HEK293T (cell line): ENCODE results near the gene GRM3.

Experiments used
- CTCF ChIA-PET: fragments of 350-600 bp; formaldehyde crosslinking; extraction: SDS; loops from one replicate; lab custom pipeline; 2021; ENCODE audit warnings: antibody characterized with exemption, inconsistent platforms; lab: Yijun Ruan, JAX
- POLR2A ChIA-PET: fragments of 350-600 bp; formaldehyde crosslinking; extraction: SDS; loops from one replicate; lab custom pipeline; 2020; ENCODE audit warnings: antibody characterized with exemption, inconsistent platforms; lab: Yijun Ruan, JAX
- DNase-seq: peaks from one replicate; pipeline ENCODE4 v3.0.0; 2012; ENCODE audit warnings: mixed read lengths; ENCODE audit errors: extremely low spot score
- ARNT ChIP-seq: fragments of 450-650 bp; IDR thresholded peaks from 2 replicates; pipeline ENCODE4 v1.6.1; 2017; ENCODE audit warnings: mild to moderate bottlenecking
- BHLHE40 ChIP-seq: fragments of 450-650 bp; IDR thresholded peaks from 2 replicates; pipeline ENCODE4 v1.6.1; 2016; ENCODE audit warnings: mild to moderate bottlenecking, moderate library complexity, borderline replicate concordance
- CTBP1 ChIP-seq: fragments of 450-650 bp; IDR thresholded peaks from 2 replicates; pipeline ENCODE4 v1.6.1; 2016; ENCODE audit warnings: borderline replicate concordance
- ELF4 ChIP-seq: fragments of 450-650 bp; IDR thresholded peaks from 2 replicates; pipeline ENCODE4 v1.6.1; 2017; ENCODE audit warnings: antibody characterized with exemption
- FOXA1 ChIP-seq: fragments of 450-650 bp; IDR thresholded peaks from 2 replicates; pipeline ENCODE4 v1.6.1; 2016; ENCODE audit warnings: mild to moderate bottlenecking
- FOXK2 ChIP-seq: fragments of 450-650 bp; IDR thresholded peaks from 2 replicates; pipeline ENCODE4 v1.6.1; 2016; ENCODE audit warnings: mild to moderate bottlenecking
- FOXM1 ChIP-seq: fragments of 450-650 bp; IDR thresholded peaks from 2 replicates; pipeline ENCODE4 v1.6.1; 2017; ENCODE audit warnings: mild to moderate bottlenecking, borderline replicate concordance
- HDGF ChIP-seq: fragments of 450-650 bp; IDR thresholded peaks from 2 replicates; pipeline ENCODE4 v1.6.1; 2017; ENCODE audit warnings: antibody characterized with exemption, borderline replicate concordance
- L3MBTL2 ChIP-seq: fragments of 450-650 bp; conservative IDR thresholded peaks from 2 replicates; pipeline ENCODE4 v1.6.1; 2016; ENCODE audit warnings: mild to moderate bottlenecking
- LEF1 ChIP-seq: fragments of 450-650 bp; IDR thresholded peaks from 2 replicates; pipeline ENCODE4 v1.6.1; 2017; ENCODE audit warnings: mild to moderate bottlenecking, borderline replicate concordance
- NFRKB ChIP-seq: fragments of 450-650 bp; IDR thresholded peaks from 2 replicates; pipeline ENCODE4 v1.6.1; 2016; ENCODE audit warnings: mild to moderate bottlenecking, moderate library complexity
- SP1 ChIP-seq: fragments of 450-650 bp; IDR thresholded peaks from 2 replicates; pipeline ENCODE4 v1.6.1; 2017
- SUZ12 ChIP-seq: fragments of 450-650 bp; IDR thresholded peaks from 2 replicates; pipeline ENCODE4 v1.6.1; 2016; ENCODE audit warnings: mild to moderate bottlenecking
- TARDBP ChIP-seq: fragments of 450-650 bp; IDR thresholded peaks from 2 replicates; pipeline ENCODE4 v1.6.1; 2016
- ZNF384 ChIP-seq: fragments of 450-650 bp; IDR thresholded peaks from 2 replicates; pipeline ENCODE4 v1.6.1; 2016
- TF ChIP-seq, protein P1 (sequence below): fragments of 450-650 bp; IDR thresholded peaks from 2 replicates; pipeline ENCODE4 v1.6.1; 2016

GRM3 gene

GRCh38 chr7:86748843-86749719 is 105.4 kb downstream of the GRM3 start:
- POLR2A ChIA-PET, result no interaction called here
- no peak for DNase-seq
- TF ChIP-seq FOXA1 (no peak), TARDBP (no peak), ELF4 (no peak), ZNF384 (no peak), BHLHE40 (no peak), ARNT (no peak), SP1 (no peak), L3MBTL2 (no peak), FOXM1 (no peak), FOXK2 (no peak), NFRKB (no peak), LEF1 (no peak), HDGF (no peak)
- TF ChIP-seq, protein P1, sequence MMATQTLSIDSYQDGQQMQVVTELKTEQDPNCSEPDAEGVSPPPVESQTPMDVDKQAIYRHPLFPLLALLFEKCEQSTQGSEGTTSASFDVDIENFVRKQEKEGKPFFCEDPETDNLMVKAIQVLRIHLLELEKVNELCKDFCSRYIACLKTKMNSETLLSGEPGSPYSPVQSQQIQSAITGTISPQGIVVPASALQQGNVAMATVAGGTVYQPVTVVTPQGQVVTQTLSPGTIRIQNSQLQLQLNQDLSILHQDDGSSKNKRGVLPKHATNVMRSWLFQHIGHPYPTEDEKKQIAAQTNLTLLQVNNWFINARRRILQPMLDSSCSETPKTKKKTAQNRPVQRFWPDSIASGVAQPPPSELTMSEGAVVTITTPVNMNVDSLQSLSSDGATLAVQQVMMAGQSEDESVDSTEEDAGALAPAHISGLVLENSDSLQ, result no peak
- CTCF ChIA-PET, result no interaction called here

- CTCF ChIA-PET, result no interaction called here
- TF ChIP-seq FOXM1 (no peak), NFRKB (no peak), TARDBP (no peak), SUZ12 (no peak)
- TF ChIP-seq, protein P1, result no peak
Measured at GRCh38 chr7:86749741-86750665, 106.3 kb downstream of the GRM3 start.

GRCh38 chr7:86760236-86760635 is 116.5 kb downstream of the GRM3 start:
- POLR2A ChIA-PET, result no interaction called here
- CTCF ChIA-PET, result no interaction called here
- TF ChIP-seq FOXK2 (no peak), ELF4 (no peak), ARNT (no peak), TARDBP (no peak), HDGF (no peak), FOXA1 (no peak), LEF1 (no peak), SUZ12 (no peak), SP1 (no peak), CTBP1 (no peak), BHLHE40 (no peak), FOXM1 (no peak), ZNF384 (no peak), NFRKB (no peak)
- TF ChIP-seq, protein P1, result no peak
- DNase-seq, result no peak

More at GRCh38 chr7:86749741-86750665, 106.3 kb downstream of the GRM3 start:
- POLR2A ChIA-PET, result no interaction called here
- no peak for DNase-seq

GRCh38 chr7:86762129-86762528 is 118.4 kb downstream of the GRM3 start:
- TF ChIP-seq CTBP1 (no peak), FOXM1 (no peak), HDGF (no peak)
- TF ChIP-seq, protein P1, result no peak
- ChIA-PET CTCF (no interaction called here), POLR2A (no interaction called here)
- DNase-seq, result no peak

GRCh38 chr7:86765931-86766330 is 122.2 kb downstream of the GRM3 start:
- ChIA-PET CTCF (no interaction called here), POLR2A (no interaction called here)
- DNase-seq, result no peak
- TF ChIP-seq BHLHE40, result no peak
- TF ChIP-seq CTBP1, result no peak
- TF ChIP-seq FOXM1, result no peak
- no peak for TF ChIP-seq ZNF384
- no peak for TF ChIP-seq L3MBTL2
- no peak for TF ChIP-seq FOXK2

- ChIA-PET CTCF (no interaction called here), POLR2A (no interaction called here)
- no peak for TF ChIP-seq SUZ12
- TF ChIP-seq ARNT, result no peak
- no peak for TF ChIP-seq ELF4
- no peak for DNase-seq
Measured at GRCh38 chr7:86768394-86768793, 124.7 kb downstream of the GRM3 start.
